ENCODE measurements around the gene N4BP2L2.
A peak's percentile ranks its signal among the peaks of the same experiment; 100 is the strongest.

N4BP2L2 gene

DNA sequence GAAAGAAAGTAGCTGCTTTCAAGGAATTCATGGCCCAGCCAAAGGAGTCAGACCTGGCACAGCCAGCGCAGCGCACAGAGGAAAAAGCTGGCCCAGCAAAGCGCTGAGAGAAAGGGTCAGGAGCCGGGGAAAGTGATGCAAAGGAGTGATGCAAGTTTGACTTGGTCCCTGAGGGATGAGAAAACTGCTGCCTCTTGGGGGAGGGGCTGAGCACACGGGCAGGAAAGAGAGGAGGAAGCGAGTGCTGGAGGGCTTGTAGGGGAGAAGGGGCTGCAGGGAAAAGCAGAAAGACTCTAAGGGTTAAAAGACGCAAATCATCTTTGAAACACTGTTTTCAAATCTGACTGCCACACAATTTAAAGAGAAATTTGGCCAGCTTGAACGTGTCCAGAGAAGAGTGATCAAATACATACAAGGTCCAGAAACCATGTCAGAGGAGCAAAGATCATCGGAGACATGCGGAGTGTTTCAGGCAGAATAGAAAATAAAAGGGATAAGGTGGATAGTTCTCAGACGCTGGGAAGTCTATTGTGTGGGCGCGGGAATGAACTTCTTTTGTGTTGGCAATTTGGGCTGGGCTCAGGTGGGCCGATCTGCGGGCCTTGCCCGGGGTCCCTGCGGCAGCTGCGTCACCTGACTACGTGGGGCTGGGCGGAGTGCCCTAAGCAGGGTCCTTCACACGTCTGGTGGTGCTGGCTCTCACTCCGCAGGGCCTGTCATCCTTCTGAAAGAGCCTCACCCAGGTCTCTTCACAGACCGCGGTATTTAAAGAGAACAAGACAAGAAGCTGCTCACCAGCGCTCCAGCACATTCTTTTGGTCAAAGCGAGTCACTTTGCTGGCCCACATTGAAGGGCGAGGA, 128.8 kb downstream of the N4BP2L2 start:
- Histone ChIP-seq H4K8ac (ENCODE audit: low read length) (peak overlapping the region; percentile 82), H2BK5ac (ENCODE audit: low read depth, low read length, poor library complexity, severe bottlenecking) (no peak overlapping the region), H3K9ac (ENCODE audit: low read length) (peak overlapping the region; percentile 79), H2AFZ (ENCODE audit: low read depth, low read length) (peak overlapping the region; percentile 66), H2AK5ac (ENCODE audit: low read length, severe bottlenecking) (no peak overlapping the region), H3K4me2 (ENCODE audit: low read length, poor library complexity, severe bottlenecking) (peak overlapping the region; percentile 56), H3K18ac (ENCODE audit: low read depth in 1 of 2, low read length in 2 of 2) (peak overlapping the region in 1 of 2 experiments; percentile 52), H3K14ac (ENCODE audit: low read length in 2 of 2) (no peak overlapping the region), H3K36me3 (ENCODE audit: control insufficient read depth in 1 of 2, insufficient read depth in 2 of 2, low read depth in 1 of 2, low read length in 2 of 2) (no peaks in the 10 kb centered on the region), H3K79me1 (replicated peaks; ENCODE audit: low read length, poor library complexity, severe bottlenecking) (no peaks in the 10 kb centered on the region), H4K91ac (ENCODE audit: low read length) (no peak overlapping the region), H3K27ac (ENCODE audit: low read length, poor library complexity, severe bottlenecking) (no peak overlapping the region), H3K27me3 (ENCODE audit: control insufficient read depth in 1 of 2, insufficient read depth in 1 of 2, low read length in 2 of 2) (no peaks in the 10 kb centered on the region), H2BK12ac (ENCODE audit: low read length in 2 of 2) (peak overlapping the region in 1 of 2 experiments; percentile 74), H2BK120ac (ENCODE audit: low read depth, low read length) (no peak overlapping the region), H3K23ac (ENCODE audit: low read length in 2 of 2) (no peak overlapping the region), H2BK15ac (ENCODE audit: low read depth, poor library complexity, severe bottlenecking) (peak overlapping the region; percentile 86), H3K4me1 (ENCODE audit: control insufficient read depth, insufficient read depth, low read depth, low read length) (peaks cover 5% of the 10 kb centered on the region), H3K4me3 (ENCODE audit: insufficient read depth in 1 of 2, low read depth in 1 of 2, low read length in 2 of 2) (peak overlapping the region in 1 of 2 experiments; percentile 66), H3K4ac (ENCODE audit: low read depth in 1 of 2, low read length in 2 of 2) (no peak overlapping the region), H3K9me3 (ENCODE audit: control insufficient read depth, low read length) (no peaks in the 10 kb centered on the region)
- 13% methylated on average over 26 of the region's 27 CpGs for WGBS
- peak; percentile 73 for DNase-seq

DNA sequence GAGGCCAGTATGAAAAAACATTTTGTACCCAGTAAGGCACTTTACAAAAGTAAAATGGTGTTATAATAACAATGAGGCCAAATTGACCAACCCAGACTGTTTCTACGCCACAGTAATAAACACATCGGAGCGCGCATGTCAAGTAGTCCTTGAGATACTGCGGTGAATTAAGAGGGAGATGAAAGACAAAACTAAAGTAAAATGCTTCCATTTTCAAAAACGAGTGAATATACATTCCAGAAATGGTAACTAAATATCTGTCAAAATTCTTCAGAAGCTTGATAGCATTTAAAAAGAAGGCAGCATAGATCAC, 129.6 kb downstream of the N4BP2L2 start:
- no peak overlapping the region for H2BK5ac ChIP-seq (ENCODE audit: low read depth, low read length, poor library complexity, severe bottlenecking)
- H4K8ac ChIP-seq (ENCODE audit: low read length), result no peak overlapping the region
- DNase-seq, result no peak
- H2BK15ac ChIP-seq (ENCODE audit: low read depth, poor library complexity, severe bottlenecking), result no peak overlapping the region
- no peak overlapping the region for H4K91ac ChIP-seq (ENCODE audit: low read length)
- no peak overlapping the region for H3K4ac ChIP-seq (ENCODE audit: low read depth in 1 of 2, low read length in 2 of 2)
- no peak overlapping the region for H3K27ac ChIP-seq (ENCODE audit: low read length, poor library complexity, severe bottlenecking)
- H3K79me1 ChIP-seq (replicated peaks; ENCODE audit: low read length, poor library complexity, severe bottlenecking), result no peaks in the 10 kb centered on the region
- no peak overlapping the region for H3K4me2 ChIP-seq (ENCODE audit: low read length, poor library complexity, severe bottlenecking)
- H3K18ac ChIP-seq (ENCODE audit: low read depth in 1 of 2, low read length in 2 of 2), result no peak overlapping the region
- no peak overlapping the region for H2BK12ac ChIP-seq (ENCODE audit: low read length in 2 of 2)
- H3K27me3 ChIP-seq (ENCODE audit: control insufficient read depth in 1 of 2, insufficient read depth in 1 of 2, low read length in 2 of 2), result no peaks in the 10 kb centered on the region
- H3K36me3 ChIP-seq (ENCODE audit: control insufficient read depth in 1 of 2, insufficient read depth in 2 of 2, low read depth in 1 of 2, low read length in 2 of 2), result peaks cover 0 to 3% of the 10 kb centered on the region in 2 experiments
- H2BK120ac ChIP-seq (ENCODE audit: low read depth, low read length), result no peak overlapping the region
- WGBS, result no CpG with 5 or more reads among the region's 6 CpGs
- peak overlapping the region in 1 of 2 experiments; percentile 66 for H3K4me3 ChIP-seq (ENCODE audit: insufficient read depth in 1 of 2, low read depth in 1 of 2, low read length in 2 of 2)
- H3K9ac ChIP-seq (ENCODE audit: low read length), result peak overlapping the region; percentile 79
- H3K9me3 ChIP-seq (ENCODE audit: control insufficient read depth, low read length), result no peaks in the 10 kb centered on the region
- H2AK5ac ChIP-seq (ENCODE audit: low read length, severe bottlenecking), result no peak overlapping the region
- no peak overlapping the region for H3K14ac ChIP-seq (ENCODE audit: low read length in 2 of 2)
- no peak overlapping the region for H2AFZ ChIP-seq (ENCODE audit: low read depth, low read length)
- H3K4me1 ChIP-seq (ENCODE audit: control insufficient read depth, insufficient read depth, low read depth, low read length), result peaks cover 5% of the 10 kb centered on the region
- H3K23ac ChIP-seq (ENCODE audit: low read length in 2 of 2), result no peak overlapping the region

DNA sequence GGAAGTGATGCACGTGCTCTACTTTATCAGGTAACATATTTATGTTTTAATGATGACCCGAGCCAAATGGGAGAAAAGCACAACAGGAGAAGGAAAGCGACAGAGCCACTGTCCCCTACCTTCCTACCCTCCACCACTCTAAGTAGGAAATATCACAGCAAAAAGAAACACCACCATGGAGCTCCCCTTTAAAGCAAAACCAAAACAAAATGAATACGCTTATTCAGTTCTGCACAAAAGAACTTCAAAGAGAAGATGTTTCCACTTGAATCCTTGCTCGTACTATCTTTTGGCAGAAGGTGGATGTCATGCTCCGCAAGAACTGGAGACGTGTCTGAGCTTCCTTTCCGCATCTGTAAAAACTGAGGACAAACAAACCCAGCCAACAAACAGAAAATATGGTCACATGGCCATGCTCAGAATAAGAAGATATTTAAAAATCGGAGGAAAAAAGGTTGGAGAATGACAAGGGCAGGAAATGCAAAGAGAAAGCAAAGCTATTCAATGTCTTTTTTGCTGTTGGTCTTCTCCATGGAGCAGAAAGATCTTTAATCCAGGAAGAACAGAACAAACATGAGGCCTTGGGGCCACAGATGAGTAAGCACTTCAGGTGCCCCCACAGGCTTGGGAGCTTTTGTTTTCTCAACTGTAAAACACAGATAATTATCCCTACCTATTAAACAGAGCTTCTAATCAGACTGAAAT, 130.1 kb downstream of the N4BP2L2 start:
- H2BK5ac ChIP-seq (ENCODE audit: low read depth, low read length, poor library complexity, severe bottlenecking), result no peak overlapping the region
- no peak overlapping the region for H3K14ac ChIP-seq (ENCODE audit: low read length in 2 of 2)
- H3K27me3 ChIP-seq (ENCODE audit: control insufficient read depth in 1 of 2, insufficient read depth in 1 of 2, low read length in 2 of 2), result no peaks in the 10 kb centered on the region
- no peak overlapping the region for H3K4ac ChIP-seq (ENCODE audit: low read depth in 1 of 2, low read length in 2 of 2)
- H2AFZ ChIP-seq (ENCODE audit: low read depth, low read length), result no peak overlapping the region
- H3K9ac ChIP-seq (ENCODE audit: low read length), result no peak overlapping the region
- no peaks in the 10 kb centered on the region for H3K9me3 ChIP-seq (ENCODE audit: control insufficient read depth, low read length)
- H4K8ac ChIP-seq (ENCODE audit: low read length), result no peak overlapping the region
- no peak overlapping the region for H2AK5ac ChIP-seq (ENCODE audit: low read length, severe bottlenecking)
- no peak overlapping the region for H2BK120ac ChIP-seq (ENCODE audit: low read depth, low read length)
- no peak overlapping the region for H4K91ac ChIP-seq (ENCODE audit: low read length)
- DNase-seq, result no peak
- no peaks in the 10 kb centered on the region for H3K79me1 ChIP-seq (replicated peaks; ENCODE audit: low read length, poor library complexity, severe bottlenecking)
- no peak overlapping the region for H3K4me2 ChIP-seq (ENCODE audit: low read length, poor library complexity, severe bottlenecking)
- H3K4me1 ChIP-seq (ENCODE audit: control insufficient read depth, insufficient read depth, low read depth, low read length), result peaks cover 5% of the 10 kb centered on the region
- H3K27ac ChIP-seq (ENCODE audit: low read length, poor library complexity, severe bottlenecking), result no peak overlapping the region
- H3K23ac ChIP-seq (ENCODE audit: low read length in 2 of 2), result no peak overlapping the region
- peaks cover 0 to 8% of the 10 kb centered on the region in 2 experiments for H3K36me3 ChIP-seq (ENCODE audit: control insufficient read depth in 1 of 2, insufficient read depth in 2 of 2, low read depth in 1 of 2, low read length in 2 of 2)
- no peak overlapping the region for H3K18ac ChIP-seq (ENCODE audit: low read depth in 1 of 2, low read length in 2 of 2)
- H2BK12ac ChIP-seq (ENCODE audit: low read length in 2 of 2), result no peak overlapping the region
- over 99% methylated on average over 9 of the region's 9 CpGs for WGBS
- H3K4me3 ChIP-seq (ENCODE audit: insufficient read depth in 1 of 2, low read depth in 1 of 2, low read length in 2 of 2), result no peak overlapping the region
- H2BK15ac ChIP-seq (ENCODE audit: low read depth, poor library complexity, severe bottlenecking), result no peak overlapping the region

DNA sequence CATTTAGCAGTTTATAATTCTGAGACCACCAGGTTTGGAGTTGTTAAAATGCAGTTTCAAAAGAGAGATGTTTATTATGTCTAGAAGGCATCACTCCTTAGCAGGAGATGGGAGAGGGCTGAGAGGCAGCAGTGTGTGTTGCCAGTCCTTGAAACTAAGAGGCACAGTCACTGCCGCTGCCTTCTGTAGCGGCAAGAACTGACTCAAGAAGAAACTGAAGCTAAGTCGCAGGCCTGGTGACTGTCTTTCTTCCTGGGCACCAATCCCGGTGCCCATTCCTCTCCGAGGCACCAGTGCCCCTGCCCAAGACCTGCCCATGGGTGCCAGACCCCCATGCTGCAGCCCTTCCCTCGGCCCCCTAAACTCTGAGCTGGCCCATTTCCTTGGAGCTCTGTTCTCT, 130.7 kb downstream of the N4BP2L2 start:
- no peak for DNase-seq
- Histone ChIP-seq H2BK5ac (ENCODE audit: low read depth, low read length, poor library complexity, severe bottlenecking) (no peak overlapping the region), H3K9ac (ENCODE audit: low read length) (no peak overlapping the region), H2AK5ac (ENCODE audit: low read length, severe bottlenecking) (no peak overlapping the region), H3K27me3 (ENCODE audit: control insufficient read depth in 1 of 2, insufficient read depth in 1 of 2, low read length in 2 of 2) (no peaks in the 10 kb centered on the region), H4K91ac (ENCODE audit: low read length) (no peak overlapping the region), H2AFZ (ENCODE audit: low read depth, low read length) (no peak overlapping the region), H2BK120ac (ENCODE audit: low read depth, low read length) (no peak overlapping the region), H3K4me1 (ENCODE audit: control insufficient read depth, insufficient read depth, low read depth, low read length) (peaks cover 5% of the 10 kb centered on the region), H2BK12ac (ENCODE audit: low read length in 2 of 2) (no peak overlapping the region), H4K8ac (ENCODE audit: low read length) (no peak overlapping the region), H3K18ac (ENCODE audit: low read depth in 1 of 2, low read length in 2 of 2) (no peak overlapping the region), H3K4me2 (ENCODE audit: low read length, poor library complexity, severe bottlenecking) (no peak overlapping the region), H3K14ac (ENCODE audit: low read length in 2 of 2) (no peak overlapping the region), H3K4ac (ENCODE audit: low read depth in 1 of 2, low read length in 2 of 2) (no peak overlapping the region), H3K9me3 (ENCODE audit: control insufficient read depth, low read length) (no peaks in the 10 kb centered on the region), H2BK15ac (ENCODE audit: low read depth, poor library complexity, severe bottlenecking) (no peak overlapping the region), H3K79me1 (replicated peaks; ENCODE audit: low read length, poor library complexity, severe bottlenecking) (no peaks in the 10 kb centered on the region), H3K23ac (ENCODE audit: low read length in 2 of 2) (no peak overlapping the region), H3K36me3 (ENCODE audit: control insufficient read depth in 1 of 2, insufficient read depth in 2 of 2, low read depth in 1 of 2, low read length in 2 of 2) (peaks cover 0 to 12% of the 10 kb centered on the region in 2 experiments), H3K4me3 (ENCODE audit: insufficient read depth in 1 of 2, low read depth in 1 of 2, low read length in 2 of 2) (no peak overlapping the region), H3K27ac (ENCODE audit: low read length, poor library complexity, severe bottlenecking) (no peak overlapping the region)
- 100% methylated on average over 6 of the region's 6 CpGs for WGBS

Data from mesenchymal stem cell (in vitro differentiated cells and primary cell).